Esophagus (tissue), 2 donors: ENCODE results near the gene B9D1. TPM values are rescaled to one million over a fixed set of nuclear protein-coding genes. Genes with fewer than 3 reads are reported as not detected.

Experiments used
- H3K27ac ChIP-seq, 2 donors: one replicate each; pipeline ENCODE4 v1.5.1; 2013; ENCODE audit warnings: low read depth in 2 of 2, mild to moderate bottlenecking in 2 of 2, inconsistent platforms in 1 of 2, low read length in 1 of 2, moderate library complexity in 1 of 2
- H3K27me3 ChIP-seq, 2 donors: one replicate each; pipeline ENCODE4 v1.6.1; 2013; ENCODE audit warnings: low read length in 2 of 2, control low read depth in 1 of 2, mild to moderate bottlenecking in 1 of 2; ENCODE audit not compliant: insufficient read depth in 2 of 2, control insufficient read depth in 1 of 2
- H3K36me3 ChIP-seq, 2 donors: one replicate each; pipeline ENCODE4 v1.6.1; 2013; ENCODE audit warnings: low read length in 1 of 2; ENCODE audit not compliant: control insufficient read depth in 2 of 2, insufficient read depth in 2 of 2
- H3K4me1 ChIP-seq, 2 donors: one replicate each; pipeline ENCODE4 v1.6.1; 2013; ENCODE audit warnings: low read length in 1 of 2; ENCODE audit not compliant: control insufficient read depth in 2 of 2, insufficient read depth in 2 of 2
- H3K4me3 ChIP-seq, 2 donors: one replicate each; pipeline ENCODE4 v1.5.1; 2013; ENCODE audit warnings: low read length in 2 of 2, mild to moderate bottlenecking in 2 of 2, low read depth in 1 of 2, moderate library complexity in 1 of 2
- H3K9me3 ChIP-seq, 2 donors: one replicate each; pipeline ENCODE4 v1.6.1; 2013; ENCODE audit warnings: mild to moderate bottlenecking in 2 of 2, low read depth in 1 of 2, low read length in 1 of 2, moderate library complexity in 1 of 2; ENCODE audit not compliant: control insufficient read depth in 2 of 2, insufficient read depth in 1 of 2
- WGBS, 2 donors: extraction: QIAGEN DNeasy Blood & Tissue Kit; methylation state at CpG; one replicate each; pipeline ENCODE4 v1.1.7; 2013; 5-methylcytosine and 5-hydroxymethylcytosine counted together
- polyA plus RNA-seq, 2 donors: library from polyadenylated mRNA; stranded (reverse); fragments of 200-250 nt; gene quantifications; one replicate each; pipeline ENCODE4 v1.2.3, GENCODE V29; 2013
- donor health status: healthy with polysubstance abuse.
- donor health status: Bipolar disorder and iron deficiency.

Gene B9D1
- polyA plus RNA-seq, 2 donors, result 8.2 to 11.5 TPM

- H3K4me3 ChIP-seq, result no peak overlapping the region
- peaks cover 10 to 38% of the 10 kb centered on the region in 2 donors for H3K36me3 ChIP-seq
- H3K27me3 ChIP-seq, result no peaks in the 10 kb centered on the region
- WGBS, 2 donors, result 61 to 74% methylated on average over 6 of the region's 6 CpGs
- H3K4me1 ChIP-seq, result peaks cover 24 to 56% of the 10 kb centered on the region in 2 donors
- H3K9me3 ChIP-seq, result no peaks in the 10 kb centered on the region
- H3K27ac ChIP-seq, result peak overlapping the region; percentile 89 to 98
Measured at GRCh38 chr17:19383681-19384470, 21.4 kb upstream of the B9D1 start.

GRCh38 chr17:19382531-19383444 is 20.3 kb upstream of the B9D1 start:
- Histone ChIP-seq H3K4me1 (peaks cover 20 to 52% of the 10 kb centered on the region in 2 donors), H3K4me3 (no peak overlapping the region), H3K27me3 (no peaks in the 10 kb centered on the region), H3K9me3 (no peaks in the 10 kb centered on the region), H3K36me3 (peaks cover 10 to 38% of the 10 kb centered on the region in 2 donors), H3K27ac (peak overlapping the region; percentile 9 to 51)
- 81 to 88% methylated on average over 13 of the region's 13 CpGs for WGBS, 2 donors

GRCh38 chr17:19381741-19382444 is 19.4 kb upstream of the B9D1 start:
- H3K27me3 ChIP-seq, result no peaks in the 10 kb centered on the region
- H3K4me1 ChIP-seq, result peaks cover 15 to 47% of the 10 kb centered on the region in 2 donors
- H3K9me3 ChIP-seq, result no peaks in the 10 kb centered on the region
- 88 to 93% methylated on average over 26 to 31 of the region's 31 CpGs for WGBS, 2 donors
- peak overlapping the region in 1 of 2 donors; percentile 51 for H3K27ac ChIP-seq
- H3K36me3 ChIP-seq, result peaks cover 10 to 38% of the 10 kb centered on the region in 2 donors
- H3K4me3 ChIP-seq, result no peak overlapping the region

- 95 to 96% methylated on average over 7 of the region's 7 CpGs for WGBS, 2 donors
Measured at GRCh38 chr17:19381361-19381740, 18.8 kb upstream of the B9D1 start.

GRCh38 chr17:19380481-19381301 is 18.2 kb upstream of the B9D1 start:
- no peak overlapping the region for H3K4me3 ChIP-seq
- peaks cover 15 to 39% of the 10 kb centered on the region in 2 donors for H3K4me1 ChIP-seq
- no peak overlapping the region for H3K27ac ChIP-seq
- H3K36me3 ChIP-seq, result peaks cover 10 to 38% of the 10 kb centered on the region in 2 donors
- H3K9me3 ChIP-seq, result no peaks in the 10 kb centered on the region
- H3K27me3 ChIP-seq, result no peaks in the 10 kb centered on the region
- 92% methylated on average over 28 to 29 of the region's 29 CpGs for WGBS, 2 donors

More at GRCh38 chr17:19381361-19381740, 18.8 kb upstream of the B9D1 start:
- Histone ChIP-seq H3K4me1 (peaks cover 15 to 43% of the 10 kb centered on the region in 2 donors), H3K4me3 (no peak overlapping the region), H3K27me3 (no peaks in the 10 kb centered on the region), H3K27ac (no peak overlapping the region), H3K36me3 (peaks cover 10 to 38% of the 10 kb centered on the region in 2 donors), H3K9me3 (no peaks in the 10 kb centered on the region)

GRCh38 chr17:19379361-19380065 is 17.0 kb upstream of the B9D1 start:
- no peaks in the 10 kb centered on the region for H3K9me3 ChIP-seq
- H3K27me3 ChIP-seq, result no peaks in the 10 kb centered on the region
- WGBS, 2 donors, result 79% methylated on average over 13 of the region's 13 CpGs
- H3K36me3 ChIP-seq, result peaks cover 10 to 38% of the 10 kb centered on the region in 2 donors
- peaks cover 14 to 29% of the 10 kb centered on the region in 2 donors for H3K4me1 ChIP-seq
- peak overlapping the region; percentile 68 to 73 for H3K4me3 ChIP-seq
- peak overlapping the region; percentile 98 to 99 for H3K27ac ChIP-seq

- peak within 1 kb of the TSS; percentile 98 to 99 for H3K27ac ChIP-seq
- peaks cover 6 to 20% of the 10 kb centered on the region in 2 donors for H3K4me1 ChIP-seq
- peak within 1 kb of the TSS; percentile 68 to 73 for H3K4me3 ChIP-seq
- H3K9me3 ChIP-seq, result no peaks in the 10 kb centered on the region
- WGBS, 2 donors, result 7 to 9% methylated on average over 58 to 69 of the region's 69 CpGs
- H3K36me3 ChIP-seq, result peaks cover 10 to 36% of the 10 kb centered on the region in 2 donors
- no peaks in the 10 kb centered on the region for H3K27me3 ChIP-seq
Measured at GRCh38 chr17:19378416-19379360, 16.2 kb upstream of the B9D1 start, which contains the start of gene MAPK7. TSS of gene MAPK7 (plus strand) at chr17:19378498. CDS start at chr17:19378901, 403 bp downstream.
